Measurements from ENCODE around the gene CALML5.

DNA sequence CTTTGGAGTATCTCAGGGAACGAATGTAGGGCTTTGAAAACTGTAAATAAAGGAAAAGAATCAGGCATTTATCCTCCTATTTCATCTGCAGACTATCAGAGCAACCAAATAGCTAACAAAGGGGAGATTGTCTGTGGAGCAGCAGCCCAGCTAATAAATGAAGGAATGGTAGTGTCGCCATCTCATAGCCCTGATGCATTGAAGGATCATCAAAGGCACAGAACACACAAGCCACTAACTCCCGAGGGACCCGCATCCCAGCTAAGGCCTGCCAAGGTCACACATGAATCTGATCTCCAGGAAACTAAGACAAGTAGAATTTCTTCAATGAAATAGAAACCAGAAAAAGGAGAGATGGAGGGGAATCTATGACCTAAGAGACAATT, 38.2 kb downstream of the CALML5 start:
- TF ChIP-seq, protein P1, sequence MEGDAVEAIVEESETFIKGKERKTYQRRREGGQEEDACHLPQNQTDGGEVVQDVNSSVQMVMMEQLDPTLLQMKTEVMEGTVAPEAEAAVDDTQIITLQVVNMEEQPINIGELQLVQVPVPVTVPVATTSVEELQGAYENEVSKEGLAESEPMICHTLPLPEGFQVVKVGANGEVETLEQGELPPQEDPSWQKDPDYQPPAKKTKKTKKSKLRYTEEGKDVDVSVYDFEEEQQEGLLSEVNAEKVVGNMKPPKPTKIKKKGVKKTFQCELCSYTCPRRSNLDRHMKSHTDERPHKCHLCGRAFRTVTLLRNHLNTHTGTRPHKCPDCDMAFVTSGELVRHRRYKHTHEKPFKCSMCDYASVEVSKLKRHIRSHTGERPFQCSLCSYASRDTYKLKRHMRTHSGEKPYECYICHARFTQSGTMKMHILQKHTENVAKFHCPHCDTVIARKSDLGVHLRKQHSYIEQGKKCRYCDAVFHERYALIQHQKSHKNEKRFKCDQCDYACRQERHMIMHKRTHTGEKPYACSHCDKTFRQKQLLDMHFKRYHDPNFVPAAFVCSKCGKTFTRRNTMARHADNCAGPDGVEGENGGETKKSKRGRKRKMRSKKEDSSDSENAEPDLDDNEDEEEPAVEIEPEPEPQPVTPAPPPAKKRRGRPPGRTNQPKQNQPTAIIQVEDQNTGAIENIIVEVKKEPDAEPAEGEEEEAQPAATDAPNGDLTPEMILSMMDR (conservative IDR thresholded peaks at IDR 0.05; ENCODE audit: low read depth, low read length) = no peak
- no peak for TF ChIP-seq EZH2 (IDR thresholded peaks at IDR 0.05; ENCODE audit: low read length, unreplicated experiment)
